Neural cell (in vitro differentiated cells): Measurements from ENCODE around the gene CFAP299.

Experiments used
- CTCF ChIP-seq: fragments of 450-650 bp; IDR thresholded peaks from 2 replicates; pipeline ENCODE4 v1.5.1; 2014; ENCODE audit warnings: antibody characterized with exemption, mild to moderate bottlenecking, moderate library complexity; ENCODE audit not compliant: poor library complexity, severe bottlenecking
- EP300 ChIP-seq: fragments of 450-650 bp; conservative IDR thresholded peaks from 2 replicates; pipeline ENCODE4 v1.6.1; 2014; ENCODE audit warnings: antibody characterized with exemption, mild to moderate bottlenecking, moderate library complexity; ENCODE audit not compliant: poor library complexity, severe bottlenecking
- EZH2 ChIP-seq: fragments of 200-600, 300-800 bp; shearing (Covaris generic), sonication (generic); IDR thresholded peaks from 2 replicates; pipeline ENCODE4 v1.6.1; 2014; ENCODE audit warnings: antibody characterized with exemption, low read length, borderline replicate concordance, mild to moderate bottlenecking; ENCODE audit not compliant: insufficient read depth, poor library complexity, severe bottlenecking
- MXI1 ChIP-seq: fragments of 450-650 bp; conservative IDR thresholded peaks from 2 replicates; pipeline ENCODE4 v1.6.1; 2014; ENCODE audit warnings: antibody characterized with exemption, mild to moderate bottlenecking; ENCODE audit not compliant: poor library complexity, severe bottlenecking
- POLR2AphosphoS5 ChIP-seq: IDR thresholded peaks from 2 replicates; pipeline ENCODE4 v1.6.1; 2012
- RAD21 ChIP-seq: fragments of 450-650 bp; conservative IDR thresholded peaks from 2 replicates; pipeline ENCODE4 v1.6.1; 2014; ENCODE audit warnings: antibody characterized with exemption, mild to moderate bottlenecking, moderate library complexity
- REST ChIP-seq: IDR thresholded peaks from 2 replicates; pipeline ENCODE4 v1.6.1; 2012; ENCODE audit warnings: borderline replicate concordance

GRCh38 chr4:80918004-80918403 lies 582.5 kb downstream of the CFAP299 start:
- TF ChIP-seq EP300: no peak
- no peak for TF ChIP-seq CTCF
- no peak for TF ChIP-seq POLR2AphosphoS5
- TF ChIP-seq REST: no peak
- TF ChIP-seq MXI1: no peak
- no peak for TF ChIP-seq RAD21
- TF ChIP-seq EZH2: no peak
